Adipose tissue (tissue), 3 donors: ENCODE results near the gene LRP10. TPM values are rescaled to one million over a fixed set of nuclear protein-coding genes. Genes with fewer than 3 reads are reported as not detected.
"Not testable (repeated sequence)": the region's sequence is repeated elsewhere in the genome, so short reads cannot be mapped to it uniquely, and the experiment has no call there.

ENCODE experiments used
- H3K27ac ChIP-seq: one replicate; pipeline ENCODE4 v1.5.1; 2013; ENCODE audit warnings: low read depth, low read length
- WGBS, 3 donors: extraction: QIAGEN DNeasy Blood & Tissue Kit; methylation state at CpG; one replicate each; pipeline ENCODE4 v1.1.7; 2013; 5-methylcytosine and 5-hydroxymethylcytosine counted together
- polyA plus RNA-seq, 3 donors: library from polyadenylated mRNA; stranded (reverse); fragments of 200-250 nt; gene quantifications; one replicate each; pipeline ENCODE4 v1.2.3, GENCODE V29; 2013
- donor health status: healthy with polysubstance abuse.
- donor health status: Bipolar disorder and iron deficiency.
- donor health status: healthy.

Gene LRP10, protein sequence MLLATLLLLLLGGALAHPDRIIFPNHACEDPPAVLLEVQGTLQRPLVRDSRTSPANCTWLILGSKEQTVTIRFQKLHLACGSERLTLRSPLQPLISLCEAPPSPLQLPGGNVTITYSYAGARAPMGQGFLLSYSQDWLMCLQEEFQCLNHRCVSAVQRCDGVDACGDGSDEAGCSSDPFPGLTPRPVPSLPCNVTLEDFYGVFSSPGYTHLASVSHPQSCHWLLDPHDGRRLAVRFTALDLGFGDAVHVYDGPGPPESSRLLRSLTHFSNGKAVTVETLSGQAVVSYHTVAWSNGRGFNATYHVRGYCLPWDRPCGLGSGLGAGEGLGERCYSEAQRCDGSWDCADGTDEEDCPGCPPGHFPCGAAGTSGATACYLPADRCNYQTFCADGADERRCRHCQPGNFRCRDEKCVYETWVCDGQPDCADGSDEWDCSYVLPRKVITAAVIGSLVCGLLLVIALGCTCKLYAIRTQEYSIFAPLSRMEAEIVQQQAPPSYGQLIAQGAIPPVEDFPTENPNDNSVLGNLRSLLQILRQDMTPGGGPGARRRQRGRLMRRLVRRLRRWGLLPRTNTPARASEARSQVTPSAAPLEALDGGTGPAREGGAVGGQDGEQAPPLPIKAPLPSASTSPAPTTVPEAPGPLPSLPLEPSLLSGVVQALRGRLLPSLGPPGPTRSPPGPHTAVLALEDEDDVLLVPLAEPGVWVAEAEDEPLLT
- polyA plus RNA-seq: 10 to 100 TPM; 43.8 to 91.5 (median 50.6) TPM

GRCh38 chr14:22871224-22872032 is at the start of gene LRP10:
Gene LRP10, plus strand, starts transcription at chr14:22871740. Its CDS starts 564 bp downstream, at chr14:22872304.
- 1% methylated on average over 43 to 50 of the region's 50 CpGs for WGBS, 3 donors
- peak within 1 kb of the TSS; percentile 94 for H3K27ac ChIP-seq

- 55 to 66% (median 61%) methylated on average over 27 to 32 of the region's 32 CpGs for WGBS, 3 donors
- H3K27ac ChIP-seq: no peak overlapping the region
These were observed 49.4 kb upstream of the LRP10 start for GRCh38 chr14:22822016-22822570.

DNA sequence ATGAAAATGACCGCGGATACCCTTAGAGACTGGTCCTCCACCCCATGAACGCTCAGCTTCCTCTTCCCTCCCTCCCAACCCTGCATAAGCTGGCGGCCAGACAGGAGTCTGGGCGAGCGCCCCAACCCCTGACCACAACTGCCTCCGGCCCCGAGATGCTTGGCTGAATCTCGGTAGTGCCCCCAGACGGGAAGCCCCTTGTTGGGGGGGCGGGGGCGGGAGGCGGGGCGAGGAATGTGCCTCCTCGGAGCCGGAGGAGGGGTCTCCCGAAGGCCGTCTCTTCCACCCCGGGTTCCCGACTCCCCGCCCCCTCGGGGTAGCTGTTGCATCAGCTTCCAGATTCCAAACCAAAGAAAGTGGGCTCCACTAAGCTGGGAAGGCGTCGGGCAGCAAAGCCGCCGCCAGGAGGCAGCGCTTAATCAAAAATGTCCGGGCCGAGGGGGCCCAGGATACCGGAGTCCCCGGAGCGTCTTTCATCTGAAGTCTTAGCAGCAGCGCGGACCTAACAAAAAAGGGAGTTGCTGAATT is 48.9 kb upstream of the LRP10 start:
- no peak overlapping the region for H3K27ac ChIP-seq
- 0 to 3% (median 1%) methylated on average over 29 to 34 of the region's 34 CpGs for WGBS, 3 donors

DNA sequence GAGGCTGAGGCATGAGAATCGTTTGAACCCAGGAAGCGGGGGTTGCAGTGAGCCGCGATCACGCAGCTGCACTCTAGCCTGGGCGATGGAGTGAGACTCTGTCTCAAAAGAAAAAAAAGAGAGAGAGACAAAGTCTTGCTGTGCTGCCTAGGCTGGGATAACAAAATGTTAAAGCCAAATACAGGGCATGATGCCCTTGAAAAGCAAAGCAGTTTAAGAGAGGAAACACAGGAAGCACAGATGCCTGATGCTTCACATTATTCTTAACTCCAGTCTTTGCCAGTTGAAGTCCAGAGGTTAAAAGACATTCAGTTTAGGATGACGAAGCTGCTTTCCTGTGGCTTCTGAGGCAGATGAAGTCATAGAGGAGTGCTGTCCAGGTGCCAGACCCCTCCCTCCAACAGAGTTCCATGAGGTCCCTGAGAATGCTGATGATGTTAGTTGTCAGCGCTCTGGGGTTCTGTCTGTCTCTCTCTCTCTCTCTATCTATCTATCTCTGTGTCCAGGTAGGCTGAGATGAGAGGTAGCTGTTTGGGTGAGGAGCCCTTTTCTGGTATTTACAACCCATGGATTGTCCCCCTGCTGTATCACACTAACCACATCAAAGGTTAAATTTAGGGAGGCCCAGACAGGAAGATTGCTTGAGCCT is 46.7 kb upstream of the LRP10 start:
- WGBS, 3 donors: 39 to 63% (median 40%) methylated on average over 8 of the region's 8 CpGs

DNA sequence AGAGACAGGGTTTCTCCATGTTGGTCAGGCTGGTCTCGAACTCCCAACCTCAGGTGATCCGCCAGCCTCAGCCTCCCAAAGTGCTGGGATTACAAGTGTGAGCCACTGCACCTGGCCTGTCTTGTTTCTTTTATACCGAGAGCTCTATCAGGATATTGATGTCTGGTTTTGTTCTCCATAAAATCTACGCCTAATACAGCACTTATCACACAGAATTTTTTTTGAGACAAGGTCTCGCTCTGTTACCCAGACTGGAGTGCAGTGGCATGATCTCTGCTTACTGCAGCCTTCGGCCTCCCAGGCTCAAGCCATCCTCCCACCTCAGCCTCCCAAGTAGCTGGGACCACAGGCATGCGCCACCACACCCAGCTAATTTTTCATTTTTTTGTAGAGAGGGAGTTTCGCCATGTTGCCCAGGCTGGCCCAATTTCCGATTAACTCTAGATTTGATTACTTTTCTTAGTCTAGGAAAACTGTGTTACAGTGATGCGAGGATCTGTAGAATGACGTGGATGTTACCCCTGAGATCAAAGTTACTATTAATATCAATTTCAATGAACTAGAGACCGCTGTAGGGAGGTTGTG is 42.4 kb upstream of the LRP10 start:
- 77 to 80% (median 78%) methylated on average over 12 of the region's 12 CpGs for WGBS, 3 donors
- H3K27ac ChIP-seq: not testable (repeated sequence)

More for the DNA sequence above, 46.7 kb upstream of the LRP10 start:
- H3K27ac ChIP-seq: no peak overlapping the region

- H3K27ac ChIP-seq: no peak within 1 kb of the TSS
- 0 to 1% (median 1%) methylated on average over 41 of the region's 41 CpGs for WGBS, 3 donors
These were observed 41.7 kb upstream of the LRP10 start, which contains the start of gene MRPL52 for GRCh38 chr14:22829661-22830442. Gene MRPL52, plus strand, starts transcription at chr14:22829887. Its CDS starts 26 bp downstream, at chr14:22829913.

DNA sequence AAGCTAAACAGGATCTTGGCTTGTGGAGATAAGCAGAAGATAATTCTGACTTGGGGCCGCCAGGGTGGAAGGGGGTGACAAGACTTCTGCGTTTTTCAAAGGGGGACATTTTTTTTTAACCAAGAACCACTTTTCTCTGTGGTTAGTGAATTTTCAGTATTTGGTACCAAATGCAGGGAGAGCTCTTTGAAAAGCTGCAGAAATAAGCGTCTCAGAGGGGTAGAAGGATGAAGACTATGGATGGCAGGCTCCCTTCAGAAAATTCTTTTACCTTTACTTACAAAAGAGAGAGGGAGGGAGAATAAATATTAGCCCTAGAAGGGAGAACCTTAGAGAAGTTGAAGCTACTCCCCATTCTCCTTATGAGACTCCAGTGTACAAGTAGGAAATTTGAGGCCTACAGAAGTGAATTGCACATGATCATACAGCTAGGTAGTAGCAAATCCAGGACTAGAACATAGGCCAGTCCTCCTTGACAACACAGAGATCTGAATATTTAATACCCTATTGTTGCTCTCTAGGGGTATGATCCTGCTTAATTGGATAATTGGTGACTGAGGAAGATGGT is 41.0 kb upstream of the LRP10 start:
- no peak overlapping the region for H3K27ac ChIP-seq
- WGBS, 3 donors: 22 to 26% (median 25%) methylated on average over 3 of the region's 3 CpGs

GRCh38 chr14:22835505-22835904 is 36.0 kb upstream of the LRP10 start:
- no peak overlapping the region for H3K27ac ChIP-seq
- 71 to 83% (median 80%) methylated on average over 3 of the region's 3 CpGs for WGBS, 3 donors

DNA sequence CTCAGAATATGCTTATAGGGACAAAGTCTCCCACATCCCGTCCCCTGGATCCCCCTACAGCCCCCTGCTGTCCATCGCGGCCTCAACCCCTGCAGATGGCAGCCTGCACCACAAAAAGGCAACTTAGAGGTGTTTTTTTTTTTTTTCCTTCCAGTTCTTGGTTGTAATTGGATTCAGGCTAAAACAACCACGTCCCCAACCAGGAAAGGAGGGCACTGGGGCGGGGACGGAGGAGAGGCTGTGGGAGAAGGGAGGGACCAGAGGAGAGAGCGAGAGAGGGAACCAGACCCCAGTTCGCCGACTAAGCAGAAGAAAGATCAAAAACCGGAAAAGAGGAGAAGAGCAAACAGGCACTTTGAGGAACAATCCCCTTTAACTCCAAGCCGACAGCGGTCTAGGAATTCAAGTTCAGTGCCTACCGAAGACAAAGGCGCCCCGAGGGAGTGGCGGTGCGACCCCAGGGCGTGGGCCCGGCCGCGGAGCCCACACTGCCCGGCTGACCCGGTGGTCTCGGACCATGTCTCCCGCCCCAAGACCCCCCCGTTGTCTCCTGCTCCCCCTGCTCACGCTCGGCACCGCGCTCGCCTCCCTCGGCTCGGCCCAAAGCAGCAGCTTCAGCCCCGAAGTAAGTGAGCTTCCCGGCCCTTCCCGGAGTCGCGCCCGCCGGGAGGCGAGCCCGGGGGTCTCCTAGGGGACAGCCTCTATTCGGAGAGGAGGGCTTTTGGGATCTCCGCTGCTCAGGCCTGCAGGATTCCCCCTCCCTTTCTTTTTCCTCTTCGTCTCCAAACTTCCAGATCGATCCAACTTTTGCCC is 35.0 kb upstream of the LRP10 start, which contains the start of gene MMP14:
Gene MMP14, plus strand, starts transcription at position 285 of the 813 bp plus-strand sequence. Its CDS starts 233 bp downstream, at position 518.
- WGBS, 3 donors: 2 to 4% (median 3%) methylated on average over 45 to 46 of the region's 46 CpGs
- H3K27ac ChIP-seq: peak within 1 kb of the TSS; percentile 63

GRCh38 chr14:22837114-22837749 is 34.3 kb upstream of the LRP10 start:
- H3K27ac ChIP-seq: peak overlapping the region; percentile 21
- WGBS, 3 donors: 1 to 2% (median 2%) methylated on average over 55 to 57 of the region's 57 CpGs

DNA sequence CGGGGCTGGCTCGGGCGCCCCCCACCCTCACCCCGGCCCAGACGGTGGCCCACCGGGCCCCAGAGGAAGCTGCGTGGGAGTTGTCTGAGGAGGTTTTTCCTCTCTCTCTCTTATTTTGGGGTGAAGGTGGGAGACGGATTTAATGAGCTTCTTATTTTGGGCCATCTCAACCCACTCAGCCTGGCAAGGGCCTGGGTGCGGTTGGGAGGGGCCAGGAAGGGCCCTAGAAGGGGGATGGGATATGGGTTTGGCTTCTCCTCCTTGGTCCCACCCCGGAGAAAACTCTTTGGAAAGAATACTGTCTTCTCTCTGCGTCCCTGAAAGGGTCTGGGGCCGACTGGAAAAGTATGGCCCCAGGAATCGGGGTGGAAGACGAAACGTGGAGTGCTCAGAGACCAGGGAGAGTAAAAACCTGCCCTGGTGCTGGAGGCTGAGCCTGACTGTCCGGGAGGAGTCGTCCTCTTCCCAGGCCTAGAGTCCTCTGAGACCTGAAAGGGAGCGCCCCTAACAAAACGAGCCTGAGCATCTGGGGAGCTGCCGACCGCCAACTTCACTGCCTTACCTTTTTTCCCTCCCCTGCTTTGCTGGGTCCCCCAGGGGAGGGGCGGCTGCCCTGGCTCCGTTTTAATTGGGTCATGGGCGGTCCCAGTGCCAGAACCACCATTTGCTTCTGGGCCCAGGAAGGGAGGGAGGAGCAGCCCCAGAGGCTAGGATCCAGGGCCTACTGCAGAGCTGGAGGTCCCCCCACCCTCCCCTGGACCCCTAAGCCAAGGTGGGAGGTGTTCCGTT is 33.6 kb upstream of the LRP10 start:
- WGBS, 3 donors: 28 to 40% (median 30%) methylated on average over 22 to 25 of the region's 25 CpGs
- H3K27ac ChIP-seq: peak overlapping the region; percentile 21

- WGBS, 3 donors: 16 to 74% (median 21%) methylated on average over 6 of the region's 6 CpGs
- H3K27ac ChIP-seq: no peak overlapping the region
These were observed 32.9 kb upstream of the LRP10 start for GRCh38 chr14:22838631-22839041.

GRCh38 chr14:22839159-22839779 is 32.3 kb upstream of the LRP10 start:
- H3K27ac ChIP-seq: no peak overlapping the region
- WGBS, 3 donors: 49 to 63% (median 56%) methylated on average over 6 of the region's 6 CpGs

GRCh38 chr14:22841311-22841710 is 30.2 kb upstream of the LRP10 start:
- WGBS, 3 donors: 91 to 96% (median 95%) methylated on average over 9 of the region's 9 CpGs

More at GRCh38 chr14:22841311-22841710, 30.2 kb upstream of the LRP10 start:
- H3K27ac ChIP-seq: no peak overlapping the region
